ENCODE results near the gene NPHP4. TPM values are rescaled to one million over a fixed set of nuclear protein-coding genes. Genes with fewer than 3 reads are reported as not detected.

Gene NPHP4
- total RNA-seq, 1 donor from 2014 or later, result 8.2 TPM

GRCh38 chr1:5827516-5827915 is 164.7 kb downstream of the NPHP4 start:
- TF ChIP-seq, protein P1, sequence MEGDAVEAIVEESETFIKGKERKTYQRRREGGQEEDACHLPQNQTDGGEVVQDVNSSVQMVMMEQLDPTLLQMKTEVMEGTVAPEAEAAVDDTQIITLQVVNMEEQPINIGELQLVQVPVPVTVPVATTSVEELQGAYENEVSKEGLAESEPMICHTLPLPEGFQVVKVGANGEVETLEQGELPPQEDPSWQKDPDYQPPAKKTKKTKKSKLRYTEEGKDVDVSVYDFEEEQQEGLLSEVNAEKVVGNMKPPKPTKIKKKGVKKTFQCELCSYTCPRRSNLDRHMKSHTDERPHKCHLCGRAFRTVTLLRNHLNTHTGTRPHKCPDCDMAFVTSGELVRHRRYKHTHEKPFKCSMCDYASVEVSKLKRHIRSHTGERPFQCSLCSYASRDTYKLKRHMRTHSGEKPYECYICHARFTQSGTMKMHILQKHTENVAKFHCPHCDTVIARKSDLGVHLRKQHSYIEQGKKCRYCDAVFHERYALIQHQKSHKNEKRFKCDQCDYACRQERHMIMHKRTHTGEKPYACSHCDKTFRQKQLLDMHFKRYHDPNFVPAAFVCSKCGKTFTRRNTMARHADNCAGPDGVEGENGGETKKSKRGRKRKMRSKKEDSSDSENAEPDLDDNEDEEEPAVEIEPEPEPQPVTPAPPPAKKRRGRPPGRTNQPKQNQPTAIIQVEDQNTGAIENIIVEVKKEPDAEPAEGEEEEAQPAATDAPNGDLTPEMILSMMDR (IDR thresholded peaks at IDR 0.05), result no peak
- no peak for DNase-seq (ENCODE audit: low spot score in 2 of 2)
- no peaks in the 10 kb centered on the region for H3K9me3 ChIP-seq
- no peaks in the 10 kb centered on the region for H3K36me3 ChIP-seq
- no peaks in the 10 kb centered on the region for H3K27me3 ChIP-seq
- intact Hi-C loops (cut with DNase I), result no loop called here
- H3K4me3 ChIP-seq, result no peak overlapping the region
- no peaks in the 10 kb centered on the region for H3K4me1 ChIP-seq
- H3K27ac ChIP-seq, result no peak overlapping the region

DNA sequence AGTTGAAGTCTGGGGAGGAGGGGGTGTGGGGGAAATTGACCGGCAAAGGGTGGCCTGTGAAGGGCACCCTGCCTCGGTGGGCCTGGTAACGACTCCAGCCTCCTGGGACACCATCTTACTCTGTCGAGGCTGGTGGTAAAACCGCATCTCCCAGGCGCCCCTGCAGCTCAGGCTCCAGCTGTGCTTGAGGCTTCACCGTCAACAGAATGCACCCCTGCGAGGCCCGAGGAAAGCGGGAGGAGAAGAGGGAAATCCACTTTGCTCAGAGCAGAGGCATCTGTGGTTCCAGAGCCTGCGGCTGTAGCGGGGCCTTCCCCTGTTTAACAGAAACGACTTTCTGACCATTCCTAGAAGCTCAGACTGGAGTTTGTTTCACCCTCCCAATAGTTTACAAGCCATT is 165.6 kb downstream of the NPHP4 start:
- intact Hi-C loops (cut with DNase I), result no loop called here
- Histone ChIP-seq H3K27me3 (no peaks in the 10 kb centered on the region), H3K9me3 (no peaks in the 10 kb centered on the region), H3K27ac (no peak overlapping the region), H3K36me3 (no peaks in the 10 kb centered on the region), H3K4me3 (no peak overlapping the region), H3K4me1 (no peaks in the 10 kb centered on the region)
- TF ChIP-seq, protein P1 (IDR thresholded peaks at IDR 0.05), result no peak
- no peak for DNase-seq (ENCODE audit: low spot score in 2 of 2)

- intact Hi-C loops (cut with DNase I), result no loop called here
- H3K36me3 ChIP-seq, result no peaks in the 10 kb centered on the region
- no peak for DNase-seq (ENCODE audit: low spot score in 2 of 2)
- TF ChIP-seq, protein P1 (IDR thresholded peaks at IDR 0.05), result no peak
- no peaks in the 10 kb centered on the region for H3K27me3 ChIP-seq
- no peaks in the 10 kb centered on the region for H3K4me1 ChIP-seq
- H3K9me3 ChIP-seq, result no peaks in the 10 kb centered on the region
- H3K4me3 ChIP-seq, result no peak overlapping the region
- no peak overlapping the region for H3K27ac ChIP-seq
Measured at GRCh38 chr1:5822726-5823125, 169.5 kb downstream of the NPHP4 start.

DNA sequence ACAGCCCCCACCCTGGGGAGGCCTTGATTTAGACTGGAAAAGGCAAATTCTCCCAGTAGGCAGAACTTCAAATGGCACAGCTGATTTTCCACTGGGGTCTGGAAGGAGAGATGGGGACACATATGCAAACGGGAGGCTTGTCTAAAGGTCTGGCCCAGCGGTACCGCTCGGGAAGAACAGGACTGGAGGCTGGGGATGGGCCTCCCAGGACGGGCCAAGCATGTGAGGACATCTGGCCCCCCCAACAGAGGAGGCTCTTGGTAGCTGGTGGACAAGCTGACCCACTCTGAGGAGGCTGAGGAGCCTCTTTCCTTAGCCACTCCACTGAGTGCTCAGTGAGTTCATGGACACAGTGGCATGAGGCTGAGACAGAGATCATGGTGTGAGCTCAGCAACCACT is 170.0 kb downstream of the NPHP4 start:
- Histone ChIP-seq H3K36me3 (no peaks in the 10 kb centered on the region), H3K4me3 (no peak overlapping the region), H3K9me3 (no peaks in the 10 kb centered on the region), H3K4me1 (no peaks in the 10 kb centered on the region), H3K27ac (no peak overlapping the region), H3K27me3 (no peaks in the 10 kb centered on the region)
- intact Hi-C loops (cut with DNase I), result no loop called here
- DNase-seq (ENCODE audit: low spot score in 2 of 2), result no peak
- TF ChIP-seq, protein P1 (IDR thresholded peaks at IDR 0.05), result no peak

DNA sequence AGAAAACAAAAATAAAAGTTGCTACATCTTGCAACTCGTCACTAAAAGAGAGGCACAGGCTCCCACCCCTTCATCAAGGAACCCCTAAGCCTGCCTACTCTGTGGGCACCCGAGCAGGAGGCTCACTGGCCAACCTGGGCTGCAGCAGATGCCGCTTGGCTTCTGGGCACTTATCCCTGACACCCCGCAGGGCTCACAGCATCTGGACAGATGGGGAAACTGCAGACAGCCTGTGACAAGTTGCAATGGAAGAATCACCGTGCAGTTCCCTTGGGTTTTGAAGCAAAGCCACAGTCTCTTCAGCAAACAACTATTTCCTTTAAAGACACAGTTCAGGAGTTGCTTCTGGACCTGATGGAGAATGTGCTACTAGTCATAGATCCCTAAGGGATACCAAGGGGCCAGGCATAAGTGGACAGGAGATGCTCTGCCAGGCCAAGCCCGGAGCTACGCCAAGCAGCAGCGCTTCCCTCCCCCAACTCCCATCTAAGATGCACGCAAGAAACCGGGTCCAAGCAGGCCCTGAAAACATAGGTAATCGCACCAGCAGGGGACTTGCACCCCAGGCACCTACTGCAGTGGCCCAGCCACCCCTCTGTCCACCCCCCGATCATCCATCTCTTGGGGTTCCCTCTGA is 170.6 kb downstream of the NPHP4 start:
- TF ChIP-seq, protein P1 (IDR thresholded peaks at IDR 0.05), result no peak
- no peak overlapping the region for H3K4me3 ChIP-seq
- no peaks in the 10 kb centered on the region for H3K36me3 ChIP-seq
- intact Hi-C loops (cut with DNase I), result no loop called here
- H3K27ac ChIP-seq, result no peak overlapping the region
- DNase-seq (ENCODE audit: low spot score in 2 of 2), result no peak
- H3K27me3 ChIP-seq, result no peaks in the 10 kb centered on the region
- H3K4me1 ChIP-seq, result no peaks in the 10 kb centered on the region
- H3K9me3 ChIP-seq, result no peaks in the 10 kb centered on the region

DNA sequence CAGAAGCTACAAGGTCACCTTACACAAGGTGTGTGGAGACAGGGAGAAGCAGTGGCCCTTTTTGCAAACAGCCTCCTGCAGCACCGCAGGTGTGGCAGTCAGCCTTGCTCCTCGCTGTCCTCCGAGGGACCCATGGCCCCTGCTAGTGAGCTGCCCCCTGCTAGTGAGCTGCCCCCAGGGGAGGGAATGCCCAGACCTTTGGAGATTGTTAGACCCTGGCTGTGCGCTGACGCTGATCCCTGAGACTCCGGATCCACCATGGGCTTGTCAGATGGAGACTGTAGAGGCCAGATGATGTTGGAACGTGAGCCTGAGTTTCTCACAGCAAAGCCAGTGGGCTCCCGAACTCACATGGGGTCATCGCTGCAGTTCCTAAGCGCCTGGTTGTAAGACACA is 172.2 kb downstream of the NPHP4 start:
- Histone ChIP-seq H3K4me3 (no peak overlapping the region), H3K27me3 (no peaks in the 10 kb centered on the region), H3K9me3 (no peaks in the 10 kb centered on the region), H3K4me1 (no peaks in the 10 kb centered on the region), H3K27ac (no peak overlapping the region), H3K36me3 (no peaks in the 10 kb centered on the region)
- TF ChIP-seq, protein P1 (IDR thresholded peaks at IDR 0.05), result no peak
- DNase-seq (ENCODE audit: low spot score in 2 of 2), result no peak
- intact Hi-C loops (cut with DNase I), result no loop called here
